ENCODE data around the gene PWP1. TPM values are rescaled to one million over a fixed set of nuclear protein-coding genes. Genes with fewer than 3 reads are reported as not detected.

Gene PWP1
- total RNA-seq, 1 experiment from 2014 or later = 77.7 TPM

DNA sequence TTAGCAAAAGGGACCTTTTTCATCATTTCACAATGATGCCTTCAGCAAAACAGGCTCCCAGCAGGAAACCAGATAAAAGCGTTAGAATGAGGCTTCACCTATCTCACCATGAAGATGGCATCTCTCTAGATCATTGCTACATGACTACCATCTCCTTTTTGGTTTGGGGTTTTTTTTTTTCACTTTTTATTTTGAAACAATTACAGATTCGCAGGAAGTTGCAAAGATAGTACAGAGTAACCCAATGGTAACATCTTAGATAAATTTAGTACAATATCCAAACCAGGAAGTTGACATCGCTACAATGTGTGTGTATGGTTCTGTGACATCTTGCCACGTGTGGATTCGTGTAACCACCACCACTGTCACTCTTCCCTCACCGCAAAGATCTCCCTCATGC is 22.3 kb upstream of the PWP1 start:
- no peaks in the 10 kb centered on the region for H3K36me3 ChIP-seq (ENCODE audit: insufficient read depth, low read length, poor library complexity, severe bottlenecking)
- peaks cover 8% of the 10 kb centered on the region for H3K27me3 ChIP-seq (replicated peaks; ENCODE audit: insufficient read depth, low read depth, low read length, poor library complexity)
- no peak overlapping the region for H3K27ac ChIP-seq (ENCODE audit: low read depth, low read length, poor library complexity, severe bottlenecking)
- no TSS peak for BruUV-seq (replicated peaks)
- ChIA-PET CTCF (interaction anchor here (0.6 kb wide), 1 partner anchor 19 kb away, joined by 4 read pairs; no protein-coding TSS in a partner anchor), POLR2A (ENCODE audit: low non-redundant PET) (no interaction called here)
- no peak overlapping the region for H3K4me3 ChIP-seq (ENCODE audit: low read depth, low read length, poor library complexity, severe bottlenecking)
- intact Hi-C loops (cut with micrococcal nuclease; ENCODE audit: unreplicated experiment) = no loop called here
- H3K9me3 ChIP-seq (ENCODE audit: low read depth, low read length, poor library complexity, severe bottlenecking) = no peaks in the 10 kb centered on the region
- DNase-seq (ENCODE audit: low spot score) = no peak
- no peak for TF ChIP-seq EZH2 (IDR thresholded peaks at IDR 0.05; ENCODE audit: borderline replicate concordance, low read depth, low read length, poor library complexity, severe bottlenecking)
- TF ChIP-seq, protein P1, sequence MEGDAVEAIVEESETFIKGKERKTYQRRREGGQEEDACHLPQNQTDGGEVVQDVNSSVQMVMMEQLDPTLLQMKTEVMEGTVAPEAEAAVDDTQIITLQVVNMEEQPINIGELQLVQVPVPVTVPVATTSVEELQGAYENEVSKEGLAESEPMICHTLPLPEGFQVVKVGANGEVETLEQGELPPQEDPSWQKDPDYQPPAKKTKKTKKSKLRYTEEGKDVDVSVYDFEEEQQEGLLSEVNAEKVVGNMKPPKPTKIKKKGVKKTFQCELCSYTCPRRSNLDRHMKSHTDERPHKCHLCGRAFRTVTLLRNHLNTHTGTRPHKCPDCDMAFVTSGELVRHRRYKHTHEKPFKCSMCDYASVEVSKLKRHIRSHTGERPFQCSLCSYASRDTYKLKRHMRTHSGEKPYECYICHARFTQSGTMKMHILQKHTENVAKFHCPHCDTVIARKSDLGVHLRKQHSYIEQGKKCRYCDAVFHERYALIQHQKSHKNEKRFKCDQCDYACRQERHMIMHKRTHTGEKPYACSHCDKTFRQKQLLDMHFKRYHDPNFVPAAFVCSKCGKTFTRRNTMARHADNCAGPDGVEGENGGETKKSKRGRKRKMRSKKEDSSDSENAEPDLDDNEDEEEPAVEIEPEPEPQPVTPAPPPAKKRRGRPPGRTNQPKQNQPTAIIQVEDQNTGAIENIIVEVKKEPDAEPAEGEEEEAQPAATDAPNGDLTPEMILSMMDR (conservative IDR thresholded peaks at IDR 0.05; ENCODE audit: low read depth, low read length) = no peak
- H3K4me1 ChIP-seq (ENCODE audit: insufficient read depth, low read length, poor library complexity, severe bottlenecking) = no peaks in the 10 kb centered on the region

DNA sequence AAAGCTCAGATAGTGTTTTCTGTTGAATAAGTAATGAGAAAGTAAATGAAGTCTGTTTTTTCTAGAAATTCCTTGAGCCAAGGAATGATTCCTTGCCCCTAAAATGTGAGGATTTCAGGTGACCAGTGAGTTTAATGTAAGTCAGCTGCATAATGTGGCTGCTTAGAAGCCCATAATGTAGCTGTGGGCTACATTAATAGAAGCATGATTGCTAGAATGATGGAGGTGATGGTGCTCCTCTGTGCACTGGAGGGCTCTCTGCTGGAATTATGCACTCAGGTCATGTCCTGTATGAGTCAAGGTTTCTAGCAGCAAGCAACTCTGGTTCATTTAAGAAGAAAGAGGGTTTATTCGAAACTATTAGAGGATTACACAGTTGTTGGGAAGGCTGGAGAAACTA is 19.6 kb upstream of the PWP1 start:
- H3K27me3 ChIP-seq (replicated peaks; ENCODE audit: insufficient read depth, low read depth, low read length, poor library complexity) = peaks cover 29% of the 10 kb centered on the region
- ChIA-PET POLR2A (ENCODE audit: low non-redundant PET) (no interaction called here), CTCF (interaction anchor here (0.6 kb wide), 1 partner anchor 10 kb away, joined by 5 read pairs; no protein-coding TSS in a partner anchor)
- intact Hi-C loops (cut with micrococcal nuclease; ENCODE audit: unreplicated experiment) = no loop called here
- no peaks in the 10 kb centered on the region for H3K4me1 ChIP-seq (ENCODE audit: insufficient read depth, low read length, poor library complexity, severe bottlenecking)
- no TSS peak for BruUV-seq (replicated peaks)
- H3K9me3 ChIP-seq (ENCODE audit: low read depth, low read length, poor library complexity, severe bottlenecking) = no peaks in the 10 kb centered on the region
- DNase-seq (ENCODE audit: low spot score) = no peak
- no peaks in the 10 kb centered on the region for H3K36me3 ChIP-seq (ENCODE audit: insufficient read depth, low read length, poor library complexity, severe bottlenecking)
- no peak overlapping the region for H3K27ac ChIP-seq (ENCODE audit: low read depth, low read length, poor library complexity, severe bottlenecking)
- no peak overlapping the region for H3K4me3 ChIP-seq (ENCODE audit: low read depth, low read length, poor library complexity, severe bottlenecking)
- TF ChIP-seq, protein P1 (conservative IDR thresholded peaks at IDR 0.05; ENCODE audit: low read depth, low read length) = no peak
- TF ChIP-seq EZH2 (IDR thresholded peaks at IDR 0.05; ENCODE audit: borderline replicate concordance, low read depth, low read length, poor library complexity, severe bottlenecking) = no peak

DNA sequence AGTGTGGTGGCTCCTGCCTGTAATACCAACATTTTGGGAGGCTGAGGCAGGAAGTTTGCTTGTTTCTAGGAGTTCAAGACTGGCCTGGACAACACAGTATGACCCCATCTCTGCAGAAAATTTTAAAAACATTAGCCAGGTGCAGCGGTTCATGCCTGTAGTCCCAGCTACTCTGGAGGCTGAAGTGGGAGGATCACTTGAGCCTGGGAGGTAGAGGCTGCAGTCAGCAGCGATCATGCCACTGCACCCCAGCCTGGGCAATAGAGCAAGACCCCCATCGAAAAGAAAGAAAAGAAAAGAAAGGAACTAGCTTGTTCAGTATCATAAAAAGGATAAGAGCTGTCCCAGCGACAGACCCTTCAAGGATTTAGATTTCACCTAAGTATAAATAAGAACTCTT is 18.1 kb upstream of the PWP1 start:
- POLR2A ChIA-PET (ENCODE audit: low non-redundant PET) = no interaction called here
- no TSS peak for BruUV-seq (replicated peaks)
- TF ChIP-seq, protein P1 (conservative IDR thresholded peaks at IDR 0.05; ENCODE audit: low read depth, low read length) = no peak
- TF ChIP-seq EZH2 (IDR thresholded peaks at IDR 0.05; ENCODE audit: borderline replicate concordance, low read depth, low read length, poor library complexity, severe bottlenecking) = no peak
- no peaks in the 10 kb centered on the region for H3K4me1 ChIP-seq (ENCODE audit: insufficient read depth, low read length, poor library complexity, severe bottlenecking)
- H3K27ac ChIP-seq (ENCODE audit: low read depth, low read length, poor library complexity, severe bottlenecking) = no peak overlapping the region
- no peaks in the 10 kb centered on the region for H3K9me3 ChIP-seq (ENCODE audit: low read depth, low read length, poor library complexity, severe bottlenecking)
- CTCF ChIA-PET = interaction anchor here (0.5 kb wide), 1 partner anchor 8 kb away, joined by 4 read pairs; no protein-coding TSS in a partner anchor
- no peak overlapping the region for H3K4me3 ChIP-seq (ENCODE audit: low read depth, low read length, poor library complexity, severe bottlenecking)
- intact Hi-C loops (cut with micrococcal nuclease; ENCODE audit: unreplicated experiment) = no loop called here
- no peaks in the 10 kb centered on the region for H3K36me3 ChIP-seq (ENCODE audit: insufficient read depth, low read length, poor library complexity, severe bottlenecking)
- DNase-seq (ENCODE audit: low spot score) = no peak
- H3K27me3 ChIP-seq (replicated peaks; ENCODE audit: insufficient read depth, low read depth, low read length, poor library complexity) = peaks cover 29% of the 10 kb centered on the region
